ENCODE results near the gene TSPAN9. TPM values are rescaled to one million over a fixed set of nuclear protein-coding genes. Genes with fewer than 3 reads are reported as not detected.

TSPAN9 gene
- polyA plus RNA-seq, 2 of the 4 experiments (the other 2 are of a cell fraction) = 12.4 to 16.1 TPM

DNA sequence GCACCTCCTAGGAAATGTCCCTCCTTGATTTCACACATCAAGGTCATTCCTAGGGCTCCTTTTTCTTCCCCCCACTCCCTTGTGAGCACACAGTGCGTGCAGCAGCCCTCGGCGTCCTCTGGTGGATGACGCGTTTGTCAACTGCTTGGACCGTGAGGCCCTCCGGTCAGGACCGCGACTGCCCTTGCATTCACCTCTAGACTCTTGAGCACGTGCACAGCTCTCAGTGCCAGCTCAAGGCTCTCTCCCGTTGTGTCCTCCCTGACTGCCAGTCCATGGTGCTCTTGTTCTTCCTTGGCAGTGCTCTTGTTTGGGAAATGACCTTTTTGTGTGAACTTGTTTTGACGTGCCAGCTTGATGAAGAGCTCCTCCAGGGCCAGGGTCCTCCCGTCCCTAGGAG is 67.9 kb downstream of the TSPAN9 start:
- H3K4me1 ChIP-seq = no peaks in the 10 kb centered on the region
- DNase-seq (ENCODE audit: low read depth in 1 of 2, low spot score in 1 of 2) (no peak), ATAC-seq (no peak), FAIRE-seq (no peak)
- POLR2A ChIA-PET = no interaction called here
- 93% methylated on average over 13 of the region's 13 CpGs for WGBS (ENCODE audit: missing lambda C conversion rate)
- CTCF ChIA-PET = interaction anchor here (1.0 to 15.1 kb wide), 8 partner anchors 8 to 155 kb away, joined by 3 to 125 read pairs (median 6); no protein-coding TSS in a partner anchor
- H3K4me2 ChIP-seq = no peak overlapping the region
- H3K4me3 ChIP-seq = no peak overlapping the region
- 0 out of 3 replicates have a peak, but pooled peaks cover 5% of the 10 kb centered on the region for H3K9me3 ChIP-seq
- TF ChIP-seq ZSCAN20 (CRISPR knock-in tag; IDR thresholded peaks at IDR 0.05) (no peak), TP53 (CRISPR knock-in tag; IDR thresholded peaks at IDR 0.05) (no peak), FOSB (CRISPR knock-in tag; IDR thresholded peaks at IDR 0.05) (no peak), RCOR1 (IDR thresholded peaks at IDR 0.05; ENCODE audit: low read depth, low read length) (no peak), EHMT2 (IDR thresholded peaks at IDR 0.05; ENCODE audit: low read depth) (no peak), CBX8 (IDR thresholded peaks at IDR 0.05) (no peak), FOXS1 (CRISPR knock-in tag; IDR thresholded peaks at IDR 0.05) (no peak), RFX5 (IDR thresholded peaks at IDR 0.05) (no peak), GATA3 (IDR thresholded peaks at IDR 0.05; ENCODE audit: borderline replicate concordance) (no peak), NR3C1 (IDR thresholded peaks at IDR 0.05) (no peak), FOSL2 (IDR thresholded peaks at IDR 0.05) (no peak), FOSL2 (CRISPR knock-in tag; IDR thresholded peaks at IDR 0.05) (no peak), HOXA7 (CRISPR knock-in tag; IDR thresholded peaks at IDR 0.05) (no peak), ELK1 (IDR thresholded peaks at IDR 0.05; ENCODE audit: low read depth, low read length) (no peak)
- TF ChIP-seq, protein P1, sequence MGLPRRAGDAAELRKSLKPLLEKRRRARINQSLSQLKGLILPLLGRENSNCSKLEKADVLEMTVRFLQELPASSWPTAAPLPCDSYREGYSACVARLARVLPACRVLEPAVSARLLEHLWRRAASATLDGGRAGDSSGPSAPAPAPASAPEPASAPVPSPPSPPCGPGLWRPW (IDR thresholded peaks at IDR 0.05) = no peak
- TF ChIP-seq, protein P2, sequence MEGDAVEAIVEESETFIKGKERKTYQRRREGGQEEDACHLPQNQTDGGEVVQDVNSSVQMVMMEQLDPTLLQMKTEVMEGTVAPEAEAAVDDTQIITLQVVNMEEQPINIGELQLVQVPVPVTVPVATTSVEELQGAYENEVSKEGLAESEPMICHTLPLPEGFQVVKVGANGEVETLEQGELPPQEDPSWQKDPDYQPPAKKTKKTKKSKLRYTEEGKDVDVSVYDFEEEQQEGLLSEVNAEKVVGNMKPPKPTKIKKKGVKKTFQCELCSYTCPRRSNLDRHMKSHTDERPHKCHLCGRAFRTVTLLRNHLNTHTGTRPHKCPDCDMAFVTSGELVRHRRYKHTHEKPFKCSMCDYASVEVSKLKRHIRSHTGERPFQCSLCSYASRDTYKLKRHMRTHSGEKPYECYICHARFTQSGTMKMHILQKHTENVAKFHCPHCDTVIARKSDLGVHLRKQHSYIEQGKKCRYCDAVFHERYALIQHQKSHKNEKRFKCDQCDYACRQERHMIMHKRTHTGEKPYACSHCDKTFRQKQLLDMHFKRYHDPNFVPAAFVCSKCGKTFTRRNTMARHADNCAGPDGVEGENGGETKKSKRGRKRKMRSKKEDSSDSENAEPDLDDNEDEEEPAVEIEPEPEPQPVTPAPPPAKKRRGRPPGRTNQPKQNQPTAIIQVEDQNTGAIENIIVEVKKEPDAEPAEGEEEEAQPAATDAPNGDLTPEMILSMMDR (IDR thresholded peaks at IDR 0.05) = no peak
- TF ChIP-seq, protein P3, sequence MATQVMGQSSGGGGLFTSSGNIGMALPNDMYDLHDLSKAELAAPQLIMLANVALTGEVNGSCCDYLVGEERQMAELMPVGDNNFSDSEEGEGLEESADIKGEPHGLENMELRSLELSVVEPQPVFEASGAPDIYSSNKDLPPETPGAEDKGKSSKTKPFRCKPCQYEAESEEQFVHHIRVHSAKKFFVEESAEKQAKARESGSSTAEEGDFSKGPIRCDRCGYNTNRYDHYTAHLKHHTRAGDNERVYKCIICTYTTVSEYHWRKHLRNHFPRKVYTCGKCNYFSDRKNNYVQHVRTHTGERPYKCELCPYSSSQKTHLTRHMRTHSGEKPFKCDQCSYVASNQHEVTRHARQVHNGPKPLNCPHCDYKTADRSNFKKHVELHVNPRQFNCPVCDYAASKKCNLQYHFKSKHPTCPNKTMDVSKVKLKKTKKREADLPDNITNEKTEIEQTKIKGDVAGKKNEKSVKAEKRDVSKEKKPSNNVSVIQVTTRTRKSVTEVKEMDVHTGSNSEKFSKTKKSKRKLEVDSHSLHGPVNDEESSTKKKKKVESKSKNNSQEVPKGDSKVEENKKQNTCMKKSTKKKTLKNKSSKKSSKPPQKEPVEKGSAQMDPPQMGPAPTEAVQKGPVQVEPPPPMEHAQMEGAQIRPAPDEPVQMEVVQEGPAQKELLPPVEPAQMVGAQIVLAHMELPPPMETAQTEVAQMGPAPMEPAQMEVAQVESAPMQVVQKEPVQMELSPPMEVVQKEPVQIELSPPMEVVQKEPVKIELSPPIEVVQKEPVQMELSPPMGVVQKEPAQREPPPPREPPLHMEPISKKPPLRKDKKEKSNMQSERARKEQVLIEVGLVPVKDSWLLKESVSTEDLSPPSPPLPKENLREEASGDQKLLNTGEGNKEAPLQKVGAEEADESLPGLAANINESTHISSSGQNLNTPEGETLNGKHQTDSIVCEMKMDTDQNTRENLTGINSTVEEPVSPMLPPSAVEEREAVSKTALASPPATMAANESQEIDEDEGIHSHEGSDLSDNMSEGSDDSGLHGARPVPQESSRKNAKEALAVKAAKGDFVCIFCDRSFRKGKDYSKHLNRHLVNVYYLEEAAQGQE (IDR thresholded peaks at IDR 0.05) = no peak
- no peak overlapping the region for H3K27ac ChIP-seq

DNA sequence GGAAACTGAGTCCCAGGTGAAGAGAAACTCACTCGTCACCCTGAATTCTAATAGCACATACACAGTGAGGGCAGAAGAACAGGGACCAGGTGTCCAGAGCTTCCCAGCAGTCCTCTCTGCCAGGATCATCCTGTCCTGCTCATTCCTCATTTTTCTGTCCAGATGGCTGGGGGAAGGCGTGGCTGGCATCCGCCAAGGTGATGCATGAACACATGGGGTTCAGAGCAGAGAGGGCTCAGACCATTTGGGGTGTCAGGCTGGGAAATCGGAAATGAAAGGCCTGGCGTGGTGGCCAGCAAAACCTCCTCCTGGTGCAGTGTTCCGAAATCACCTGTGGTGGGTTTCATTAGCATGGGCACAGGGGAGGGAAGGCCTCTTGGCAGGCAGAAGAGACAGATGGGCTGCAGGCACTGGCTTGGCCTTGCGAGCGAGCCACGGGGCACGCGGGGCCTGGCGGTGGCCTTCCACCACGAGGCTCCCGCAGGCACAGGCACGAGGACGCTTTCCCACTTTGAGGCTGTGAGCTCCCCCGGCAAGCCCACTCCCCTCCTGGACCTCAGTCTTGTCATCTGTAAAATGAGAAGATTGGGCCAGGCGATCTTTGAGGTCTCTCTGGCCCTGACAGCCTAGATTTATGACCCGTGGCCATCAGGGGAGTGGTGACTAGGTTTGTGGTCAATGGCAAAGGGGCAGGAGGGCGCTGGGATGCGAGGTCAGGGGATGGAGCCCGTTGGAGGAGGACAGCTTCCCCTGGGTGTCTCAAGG is 68.5 kb downstream of the TSPAN9 start:
- WGBS (ENCODE audit: missing lambda C conversion rate) = 79% methylated on average over 22 of the region's 22 CpGs
- H3K9me3 ChIP-seq = 0 out of 3 replicates have a peak, but pooled peaks cover 5% of the 10 kb centered on the region
- no peaks in the 10 kb centered on the region for H3K4me1 ChIP-seq
- DNase-seq (ENCODE audit: low read depth in 1 of 2, low spot score in 1 of 2) = no peak
- no peak overlapping the region for H3K4me3 ChIP-seq
- no peak overlapping the region for H3K27ac ChIP-seq
- CTCF ChIA-PET = interaction anchor here (1.0 to 15.1 kb wide), 8 partner anchors 9 to 154 kb away, joined by 3 to 125 read pairs (median 12); no protein-coding TSS in a partner anchor
- H3K4me2 ChIP-seq = no peak overlapping the region
- no peak for FAIRE-seq
- POLR2A ChIA-PET = no interaction called here
- no peak for ATAC-seq
- TF ChIP-seq ZSCAN20 (CRISPR knock-in tag; IDR thresholded peaks at IDR 0.05) (no peak), HDAC2 (IDR thresholded peaks at IDR 0.05) (no peak), CBX2 (IDR thresholded peaks at IDR 0.05; ENCODE audit: borderline replicate concordance, low read depth) (no peak), PHF8 (IDR thresholded peaks at IDR 0.05; ENCODE audit: borderline replicate concordance, low read depth) (no peak), NR3C1 (IDR thresholded peaks at IDR 0.05) (no peak), POLR2A (IDR thresholded peaks at IDR 0.05; ENCODE audit: low read length) (no peak), TP53 (CRISPR knock-in tag; IDR thresholded peaks at IDR 0.05) (no peak), TFCP2L1 (CRISPR knock-in tag; IDR thresholded peaks at IDR 0.05) (no peak), KDM5A (IDR thresholded peaks at IDR 0.05) (no peak), HEYL (CRISPR knock-in tag; IDR thresholded peaks at IDR 0.05) (no peak), MAZ (IDR thresholded peaks at IDR 0.05; ENCODE audit: borderline replicate concordance, low read depth, low read length) (no peak), EHF (CRISPR knock-in tag; IDR thresholded peaks at IDR 0.05) (no peak), FOSL2 (IDR thresholded peaks at IDR 0.05) (no peak), FOSL2 (CRISPR knock-in tag; IDR thresholded peaks at IDR 0.05) (no peak), JUN (IDR thresholded peaks at IDR 0.05) (no peak), BHLHE40 (IDR thresholded peaks at IDR 0.05; ENCODE audit: low read depth, low read length) (no peak), CHD4 (IDR thresholded peaks at IDR 0.05; ENCODE audit: borderline replicate concordance) (no peak)
- TF ChIP-seq, protein P2 (IDR thresholded peaks at IDR 0.05) = no peak
